ENCODE measurements around the gene FDXR.

DNA sequence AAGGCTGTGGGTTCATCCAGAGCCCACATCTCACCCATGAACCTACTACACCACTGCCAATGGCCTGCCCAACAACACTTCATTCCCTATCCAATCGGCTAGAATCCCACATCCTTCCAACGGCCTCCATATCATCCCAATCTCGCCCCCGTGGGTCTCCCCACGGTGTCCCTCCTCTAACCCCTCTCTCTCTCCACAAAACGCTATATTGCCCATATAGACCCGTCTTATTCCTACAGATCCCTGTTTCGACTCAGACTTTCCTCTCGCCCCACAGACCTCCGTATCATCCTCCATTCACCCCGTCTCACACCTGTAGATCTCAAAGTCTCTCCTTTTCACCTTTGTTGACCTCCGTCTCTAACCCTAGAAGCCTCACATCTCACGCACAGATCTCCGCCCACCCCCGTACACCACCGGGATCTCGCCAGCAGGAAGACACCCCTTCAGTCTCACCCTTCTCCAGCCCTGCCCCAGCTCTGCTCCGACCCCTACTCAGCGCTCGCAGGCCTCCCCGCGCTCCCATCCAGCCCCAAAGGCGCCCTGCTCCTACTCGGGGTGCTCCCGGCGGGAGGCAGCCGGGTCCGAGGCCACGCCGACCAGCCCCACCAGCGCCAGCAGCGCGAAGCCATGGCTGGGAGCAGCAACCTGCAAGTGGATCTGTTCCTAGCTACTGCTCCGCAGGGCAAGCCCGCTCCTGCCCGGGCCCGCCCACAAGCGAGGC, at the start of gene FDXR:
- TF ChIP-seq POLR2A (IDR thresholded peaks at IDR 0.05), result peak in 1 of 2 donors; percentile 55
- TF ChIP-seq, protein P1, sequence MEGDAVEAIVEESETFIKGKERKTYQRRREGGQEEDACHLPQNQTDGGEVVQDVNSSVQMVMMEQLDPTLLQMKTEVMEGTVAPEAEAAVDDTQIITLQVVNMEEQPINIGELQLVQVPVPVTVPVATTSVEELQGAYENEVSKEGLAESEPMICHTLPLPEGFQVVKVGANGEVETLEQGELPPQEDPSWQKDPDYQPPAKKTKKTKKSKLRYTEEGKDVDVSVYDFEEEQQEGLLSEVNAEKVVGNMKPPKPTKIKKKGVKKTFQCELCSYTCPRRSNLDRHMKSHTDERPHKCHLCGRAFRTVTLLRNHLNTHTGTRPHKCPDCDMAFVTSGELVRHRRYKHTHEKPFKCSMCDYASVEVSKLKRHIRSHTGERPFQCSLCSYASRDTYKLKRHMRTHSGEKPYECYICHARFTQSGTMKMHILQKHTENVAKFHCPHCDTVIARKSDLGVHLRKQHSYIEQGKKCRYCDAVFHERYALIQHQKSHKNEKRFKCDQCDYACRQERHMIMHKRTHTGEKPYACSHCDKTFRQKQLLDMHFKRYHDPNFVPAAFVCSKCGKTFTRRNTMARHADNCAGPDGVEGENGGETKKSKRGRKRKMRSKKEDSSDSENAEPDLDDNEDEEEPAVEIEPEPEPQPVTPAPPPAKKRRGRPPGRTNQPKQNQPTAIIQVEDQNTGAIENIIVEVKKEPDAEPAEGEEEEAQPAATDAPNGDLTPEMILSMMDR (IDR thresholded peaks at IDR 0.05), result no peak
- TF ChIP-seq POLR2AphosphoS5 (IDR thresholded peaks at IDR 0.05; ENCODE audit: insufficient read depth in 1 of 2, low read depth in 1 of 2), result no peak

All from vagina (tissue), 2 donors.